Activated CD4-positive, CD25-positive, alpha-beta regulatory T cell treated with anti-CD3 and anti-CD28 coated beads, Interleukin-2, amount 50 U/mL, for 72 hours (primary cell): ENCODE measurements around the gene UBE2O.

Source experiments
- DNase-seq: peaks from one replicate; pipeline ENCODE4 v3.0.0; 2021

The UBE2O gene

DNA sequence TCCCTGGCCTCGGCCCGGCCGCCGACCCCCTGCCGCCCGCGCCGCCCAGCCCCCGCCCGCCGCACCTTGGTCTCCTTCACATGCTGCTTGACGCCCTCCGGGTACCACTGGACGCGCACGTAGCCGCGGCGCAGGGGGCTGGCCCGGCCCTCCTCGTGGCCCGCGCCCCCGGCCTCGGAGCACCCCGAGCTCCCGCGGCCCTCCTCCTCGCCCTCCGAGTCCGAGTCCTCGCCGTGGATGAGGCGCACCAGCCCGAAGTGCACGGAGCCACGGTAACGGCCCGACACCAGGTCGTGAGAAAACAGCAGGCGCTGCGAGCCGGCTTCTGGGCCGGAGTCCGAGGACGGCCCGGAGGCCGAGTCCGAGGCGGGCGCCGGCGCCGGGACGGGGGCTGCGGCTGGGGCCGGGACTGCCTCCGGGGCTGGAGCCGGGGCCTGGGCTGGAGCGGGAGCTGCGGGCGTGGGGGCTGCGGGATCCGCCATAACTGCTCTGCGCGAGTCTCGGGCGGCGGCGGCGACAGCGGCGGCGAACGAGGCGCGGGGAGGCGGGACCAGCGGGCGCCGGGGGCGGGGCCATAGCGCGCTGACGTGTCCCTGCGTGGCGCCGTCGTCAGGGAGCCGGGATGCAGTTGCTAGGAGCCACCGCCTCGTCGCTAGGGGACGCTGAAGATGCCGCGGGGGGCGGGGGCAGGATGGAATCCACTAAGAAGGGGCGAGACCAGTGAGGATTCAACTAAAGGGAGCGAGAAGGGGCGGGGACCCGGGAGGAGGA, at the start of gene UBE2O:
TSS of gene UBE2O (minus strand) at position 493 of the 771 bp plus-strand sequence. CDS start at position 482, 11 bp downstream.
- peak; percentile 96 for DNase-seq

DNA sequence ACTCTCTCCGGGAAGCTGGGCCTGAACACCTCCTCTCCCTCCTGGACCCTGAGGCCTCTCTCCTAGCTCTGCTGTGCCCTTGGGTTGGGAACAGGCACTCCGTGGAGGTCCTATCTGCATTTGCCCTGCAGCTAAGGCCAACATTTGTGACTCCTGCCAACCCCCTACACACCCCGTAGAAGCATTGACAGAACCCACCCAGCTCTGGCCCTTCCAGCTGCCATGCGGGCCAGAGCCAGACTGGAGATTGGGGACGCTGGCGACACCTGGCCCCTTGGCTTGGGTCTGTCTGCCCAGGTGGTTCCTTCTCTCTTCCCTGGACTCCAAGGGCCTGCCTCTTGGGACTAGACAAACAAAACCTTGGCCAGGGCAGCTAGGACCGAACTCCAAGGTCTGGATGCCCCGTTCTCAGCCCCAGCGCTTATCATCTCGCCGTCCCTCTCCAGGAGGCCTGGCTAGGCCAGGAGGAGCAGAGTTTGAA, 48.9 kb upstream of the UBE2O start:
- no peak for DNase-seq

DNA sequence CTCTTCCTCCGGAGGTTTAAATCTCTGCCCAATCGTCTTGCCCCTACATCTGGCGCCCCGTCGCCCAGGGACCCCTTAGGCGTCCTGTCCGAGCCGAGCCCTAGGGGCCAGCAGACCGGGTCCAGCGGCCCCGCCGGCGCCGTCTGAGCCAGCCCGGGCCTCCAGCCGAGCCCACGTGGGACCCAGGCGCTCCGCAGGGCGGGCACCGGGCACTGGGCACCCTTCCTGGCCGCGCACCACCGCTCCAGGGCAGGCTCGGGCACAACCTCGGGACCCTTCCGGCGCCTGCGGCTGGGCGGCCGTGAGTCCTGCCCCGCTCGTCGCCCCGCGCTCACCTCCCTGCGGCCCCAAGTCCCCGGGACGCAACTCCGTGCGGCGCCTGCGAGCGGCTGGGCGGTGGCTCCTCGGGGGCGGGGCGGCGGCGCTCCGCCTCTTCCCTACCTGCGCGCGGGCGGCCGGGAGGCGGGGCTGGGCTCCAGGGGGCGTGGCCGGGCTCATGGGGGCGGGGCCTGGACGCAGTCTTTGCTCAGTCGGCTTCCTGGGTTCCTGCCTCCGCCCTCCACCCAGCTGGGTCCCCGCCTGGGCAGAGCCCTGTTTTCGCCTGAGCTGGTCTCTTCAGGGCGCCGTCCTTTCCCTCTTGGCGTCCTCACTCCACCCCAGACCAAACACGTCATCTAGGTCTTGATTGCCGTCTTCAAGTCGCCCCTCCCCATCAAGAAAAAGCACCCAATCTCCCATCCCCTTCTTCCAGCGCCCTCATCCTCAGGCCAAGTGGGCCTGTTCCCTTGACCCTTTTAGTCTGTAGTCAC, 48.3 kb upstream of the UBE2O start, which contains the start of gene RHBDF2:
TSS of gene RHBDF2 (minus strand) at position 406 of the 809 bp plus-strand sequence. CDS start 19,899 bp downstream, outside the sequence.
- DNase-seq, result peak; percentile 99

- no peak for DNase-seq
Measured at GRCh38 chr17:76500747-76501017, 47.7 kb upstream of the UBE2O start.

DNA sequence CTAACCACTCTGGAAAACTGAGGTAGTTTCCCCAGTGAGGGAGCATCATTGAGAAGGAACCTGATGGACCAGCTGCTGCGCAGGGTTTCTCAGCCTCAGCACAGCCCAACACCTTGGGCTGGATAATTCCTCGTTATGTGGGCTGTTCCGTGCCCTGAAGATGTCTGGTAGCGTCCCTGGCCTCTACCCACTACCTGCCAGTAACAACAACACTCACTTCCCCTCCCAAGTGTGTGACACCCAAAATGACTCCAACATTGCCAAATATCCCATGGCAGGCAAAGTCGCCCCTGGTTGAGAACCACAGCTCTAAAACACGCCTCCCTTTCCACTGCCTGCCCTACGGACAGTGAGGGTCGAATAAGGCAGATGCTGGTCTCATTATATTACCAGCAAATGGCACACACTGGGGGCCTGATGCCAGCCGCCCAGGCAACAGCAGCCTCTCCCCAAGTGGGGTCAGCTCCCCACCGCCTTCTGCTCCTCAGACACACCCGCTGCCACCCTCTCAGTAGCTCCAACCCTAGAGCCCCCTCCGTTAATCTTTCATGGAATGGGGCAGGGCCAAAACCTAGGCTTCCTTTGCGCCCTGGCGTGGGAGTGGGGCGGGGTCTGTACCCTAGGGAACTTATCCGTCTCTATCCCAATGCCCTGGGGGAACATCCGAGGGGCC, 47.3 kb upstream of the UBE2O start:
- no peak for DNase-seq

- DNase-seq, result no peak
Measured at GRCh38 chr17:76499267-76499667, 46.3 kb upstream of the UBE2O start.

- DNase-seq, result no peak
Measured at GRCh38 chr17:76498876-76499251, 45.9 kb upstream of the UBE2O start.

GRCh38 chr17:76497979-76498875, 45.3 kb upstream of the UBE2O start:
- DNase-seq, result no peak

GRCh38 chr17:76497699-76497978, 44.7 kb upstream of the UBE2O start:
- DNase-seq, result no peak

DNA sequence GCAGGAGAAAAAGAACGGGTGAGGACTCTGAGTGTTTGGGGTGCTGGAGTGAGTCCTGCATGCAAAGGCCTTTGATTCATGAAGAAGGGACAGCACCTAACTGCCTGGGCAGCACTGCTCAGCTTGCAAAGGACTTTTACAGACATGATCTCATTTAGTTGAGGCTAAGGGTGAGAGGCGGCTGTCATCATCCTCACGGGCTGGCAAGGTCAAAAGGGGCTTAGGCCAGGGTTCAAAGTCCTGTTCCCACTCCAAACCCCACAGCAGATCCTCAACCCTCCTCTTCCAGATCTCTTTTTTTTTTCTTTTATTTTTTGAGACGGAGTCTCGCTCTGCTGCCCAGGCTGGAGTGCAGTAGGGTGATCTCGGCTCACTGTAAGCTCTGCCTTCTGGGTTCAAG, 43.5 kb upstream of the UBE2O start:
- no peak for DNase-seq

- DNase-seq, result no peak
Measured at GRCh38 chr17:76495663-76496400, 42.9 kb upstream of the UBE2O start.

DNA sequence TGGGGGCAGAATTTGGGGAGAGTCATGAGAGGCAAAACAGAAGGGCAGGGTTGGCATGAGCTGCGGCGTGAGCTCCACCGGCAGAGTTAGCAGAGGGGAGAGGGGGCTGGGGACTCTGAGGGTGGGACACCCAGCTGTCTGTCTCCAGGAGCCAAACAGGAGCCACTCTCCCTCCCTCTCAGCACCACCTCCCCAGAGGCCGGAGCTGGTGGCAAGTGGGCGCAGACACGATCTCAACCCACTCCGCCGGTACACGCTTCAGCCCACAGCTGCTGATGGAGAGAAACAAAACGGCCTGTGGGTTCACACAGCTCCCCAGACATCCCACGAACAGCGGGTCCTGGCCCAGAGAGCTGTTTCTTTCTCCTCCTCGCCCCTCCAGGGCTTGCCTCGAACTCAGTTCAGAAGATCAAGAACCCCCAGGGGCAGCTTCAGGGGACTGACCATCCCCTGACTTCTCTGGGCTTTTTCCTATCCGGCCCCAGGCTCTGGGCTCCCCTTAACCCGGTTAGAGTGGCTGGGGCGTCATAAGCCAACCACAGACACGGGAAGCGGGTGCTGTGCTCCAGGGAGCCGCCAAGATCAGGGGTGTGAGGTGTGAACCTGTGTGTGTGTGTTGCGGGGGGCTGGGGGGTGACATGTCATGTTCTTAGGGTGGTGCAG, 40.7 kb upstream of the UBE2O start:
- DNase-seq, result no peak

DNA sequence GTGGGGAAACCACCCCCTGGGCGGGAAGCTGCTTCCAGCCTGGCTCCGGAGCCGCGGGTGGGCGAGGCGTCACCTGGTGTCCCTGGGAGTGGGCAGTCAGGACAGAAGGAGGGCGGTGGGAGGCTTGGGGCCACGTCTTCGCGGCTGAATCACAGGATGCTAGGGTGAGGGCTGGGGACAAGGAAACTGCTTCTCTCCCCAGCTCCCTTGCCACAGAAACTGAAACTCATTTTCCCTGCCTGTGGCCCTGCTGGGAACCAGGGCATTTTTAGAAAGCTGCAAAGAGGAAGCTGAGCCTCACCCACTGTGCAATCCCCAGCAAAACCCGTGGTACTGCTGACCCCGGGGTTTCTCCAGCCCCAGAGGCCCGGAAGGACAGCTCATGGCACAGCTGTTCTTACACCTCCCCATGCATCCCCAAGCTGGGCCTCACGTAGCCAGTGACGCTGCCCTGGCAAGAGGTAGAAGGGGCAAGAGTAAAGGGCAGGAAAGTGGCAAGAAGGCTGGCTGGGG, 40.1 kb upstream of the UBE2O start:
- DNase-seq, result no peak

GRCh38 chr17:76492123-76492988, 39.4 kb upstream of the UBE2O start:
- no peak for DNase-seq

DNA sequence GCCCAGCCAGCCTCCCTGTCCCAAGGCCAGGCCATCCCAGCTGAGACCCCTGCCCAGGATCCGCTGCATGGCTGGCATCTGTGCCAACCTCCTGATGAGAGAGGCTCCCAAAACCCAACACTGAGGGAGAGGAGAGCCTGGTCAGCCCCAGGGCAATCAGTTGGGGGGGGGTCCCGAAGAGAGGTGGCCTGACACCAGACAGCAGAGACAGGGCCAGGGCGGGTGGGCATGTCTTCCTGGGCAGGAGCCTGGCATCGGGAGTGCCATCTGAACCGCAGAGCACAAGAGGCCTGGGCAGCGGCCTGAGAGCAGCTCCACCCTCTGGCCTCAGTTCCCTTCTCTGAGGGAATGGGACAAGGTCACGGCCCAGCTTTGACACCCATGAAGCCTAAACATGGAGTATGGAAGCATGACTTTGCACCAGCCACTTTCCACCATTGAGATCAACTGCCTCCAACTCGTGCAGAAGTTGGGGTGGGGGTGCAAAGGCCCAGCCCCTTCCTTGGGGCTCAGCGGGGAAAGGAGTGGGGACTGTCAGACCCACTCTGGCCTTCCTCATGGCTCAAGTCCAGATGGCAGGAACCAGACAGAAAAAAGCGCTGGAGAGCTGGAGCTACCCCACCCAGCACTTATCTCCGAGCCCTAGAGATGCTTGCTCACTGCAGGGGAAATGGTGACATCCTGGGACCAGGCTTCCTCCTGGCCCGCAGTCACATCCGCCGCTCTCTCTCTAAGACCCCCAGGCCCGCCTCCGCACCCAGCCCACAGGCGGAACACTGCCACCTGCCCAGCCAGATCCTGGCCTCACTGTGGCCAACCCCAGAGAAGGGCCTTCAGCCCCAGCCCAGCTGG, 38.5 kb upstream of the UBE2O start:
- no peak for DNase-seq

DNA sequence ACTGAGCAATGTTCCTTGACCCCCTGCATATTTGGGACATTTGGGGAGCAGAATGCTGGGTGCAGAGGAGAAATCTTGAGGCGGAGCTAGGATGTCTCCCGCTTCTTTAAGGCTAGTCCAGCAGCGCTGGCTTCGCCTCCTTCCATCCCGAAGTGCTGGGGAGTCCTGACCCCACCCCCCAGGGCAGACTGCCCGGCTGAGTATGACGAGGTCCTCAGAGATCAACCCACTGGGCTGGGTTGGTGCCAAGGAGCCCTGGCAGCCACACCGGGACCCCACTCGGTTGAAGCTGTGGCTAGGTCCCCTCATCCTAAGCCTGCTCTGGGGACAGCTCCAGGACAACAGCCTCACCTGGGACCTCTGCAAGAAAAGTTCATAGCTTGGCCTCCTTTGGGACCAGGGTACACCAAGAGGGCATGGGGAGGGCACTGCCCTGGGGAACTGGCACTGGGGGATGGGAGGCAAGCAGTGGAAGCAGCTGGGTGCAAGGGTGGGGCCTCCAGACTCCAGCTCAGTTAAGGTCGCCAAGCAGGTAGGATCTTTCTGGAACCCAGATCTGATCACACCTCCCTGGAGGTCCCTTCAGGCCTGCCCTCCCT, 37.3 kb upstream of the UBE2O start:
- no peak for DNase-seq

DNA sequence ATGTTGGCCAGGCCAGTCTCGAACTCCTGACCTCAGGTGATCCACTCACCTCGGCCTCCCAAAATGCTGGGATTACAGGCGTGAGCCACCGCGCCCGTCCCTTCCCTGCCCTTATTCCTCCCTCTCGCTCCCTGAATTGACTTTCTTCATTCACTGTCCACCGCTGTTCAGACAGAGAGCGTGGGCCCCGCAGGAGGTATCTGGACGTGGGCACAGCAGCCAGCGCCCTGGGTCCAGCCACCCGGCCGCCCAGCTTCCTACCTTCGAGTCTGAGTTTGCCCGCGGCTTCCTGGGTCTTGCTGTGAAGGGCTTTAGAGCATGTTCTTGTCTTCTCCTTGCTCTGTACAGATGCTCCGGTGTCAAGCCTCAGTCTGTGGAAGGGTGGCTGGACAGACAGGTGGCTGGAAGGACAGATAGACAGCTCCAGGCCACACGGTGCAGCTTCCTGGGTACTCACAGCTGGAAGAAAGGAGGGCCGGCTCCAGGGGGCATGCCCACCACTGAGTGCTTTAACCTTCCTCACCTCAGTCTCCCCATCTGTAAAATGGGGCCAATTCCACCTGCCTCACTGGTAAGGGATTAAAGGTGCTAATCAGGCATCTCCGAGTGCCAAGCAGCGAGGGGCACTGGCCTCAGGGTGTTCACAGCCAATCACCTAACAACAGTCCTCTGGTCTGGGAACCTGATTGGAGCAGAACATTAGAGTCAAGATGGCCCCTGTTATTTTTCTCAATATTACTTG, 34.7 kb upstream of the UBE2O start:
- DNase-seq, result no peak

DNA sequence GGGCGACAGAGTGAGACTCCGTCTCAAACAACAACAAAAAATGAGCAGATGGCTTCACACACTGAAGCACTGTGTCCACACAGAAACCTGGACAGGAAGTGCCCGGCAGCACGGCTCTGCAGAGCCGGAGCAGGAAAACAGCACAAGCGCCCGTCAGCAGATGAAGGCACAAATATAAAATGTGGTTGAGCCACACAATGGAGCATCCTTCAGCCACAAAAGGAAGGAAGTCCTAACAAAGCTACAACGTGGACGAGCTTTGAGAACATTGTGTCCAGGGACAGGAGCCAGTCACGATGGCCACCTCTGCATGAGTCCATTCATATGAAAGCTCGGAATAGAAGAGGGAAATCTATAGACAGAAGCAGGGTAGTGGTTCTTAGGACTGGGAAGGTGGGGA, 32.6 kb upstream of the UBE2O start:
- DNase-seq, result no peak
